Stimulated activated CD4-positive, alpha-beta T cell treated with anti-CD3 and anti-CD28 coated beads, Interleukin-2, amount 100 ng/mL, for 4 hours (primary cell): ENCODE measurements around the gene FIS1.
"Not testable (repeated sequence)": the region's sequence is repeated elsewhere in the genome, so short reads cannot be mapped to it uniquely, and the experiment has no call there.

Experiments
- DNase-seq: peaks from one replicate; pipeline ENCODE4 v3.0.0-alpha.2; 2020; ENCODE audit warnings: low read depth

FIS1 gene

DNA sequence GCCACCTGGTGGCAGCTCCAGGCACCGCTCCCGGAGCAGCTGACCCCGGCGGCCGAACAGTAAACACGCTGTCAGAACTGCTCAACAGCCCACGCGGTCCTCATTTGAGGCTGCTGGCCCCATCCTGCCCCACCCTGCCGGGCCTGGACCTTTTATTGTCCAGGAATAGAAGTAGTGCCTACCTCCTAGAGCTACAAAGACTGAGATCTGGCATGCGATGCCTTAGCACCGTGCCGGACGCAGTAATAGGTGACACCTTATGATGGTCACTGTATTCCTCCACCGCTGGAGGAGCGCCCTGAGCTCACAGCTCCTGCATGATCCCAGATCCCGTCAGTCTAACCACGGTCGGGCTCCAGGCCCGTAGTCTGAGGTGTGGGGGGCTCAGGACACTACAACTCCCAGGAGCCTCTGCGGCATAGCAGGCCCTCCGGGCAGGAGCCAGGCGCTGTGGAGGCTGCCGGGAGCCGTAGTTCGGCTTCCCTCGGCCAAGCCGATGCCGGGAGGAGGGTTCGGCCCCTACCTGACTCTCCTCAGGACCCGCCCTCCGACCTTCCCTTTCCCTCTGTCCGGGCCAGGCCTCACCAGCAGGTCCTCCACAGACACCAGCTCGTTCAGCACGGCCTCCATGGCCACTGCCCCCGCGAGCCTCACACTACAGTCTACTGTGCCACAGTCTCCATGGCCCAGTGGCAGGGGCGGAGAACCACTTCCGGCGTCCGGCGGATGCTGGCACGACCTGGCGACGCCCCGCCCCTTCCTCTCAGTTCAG lies at the start of gene FIS1:
Gene FIS1, minus strand, starts transcription at position 707 of the 772 bp plus-strand sequence. Its CDS starts 77 bp downstream, at position 630.
- peak; percentile 88 for DNase-seq

DNA sequence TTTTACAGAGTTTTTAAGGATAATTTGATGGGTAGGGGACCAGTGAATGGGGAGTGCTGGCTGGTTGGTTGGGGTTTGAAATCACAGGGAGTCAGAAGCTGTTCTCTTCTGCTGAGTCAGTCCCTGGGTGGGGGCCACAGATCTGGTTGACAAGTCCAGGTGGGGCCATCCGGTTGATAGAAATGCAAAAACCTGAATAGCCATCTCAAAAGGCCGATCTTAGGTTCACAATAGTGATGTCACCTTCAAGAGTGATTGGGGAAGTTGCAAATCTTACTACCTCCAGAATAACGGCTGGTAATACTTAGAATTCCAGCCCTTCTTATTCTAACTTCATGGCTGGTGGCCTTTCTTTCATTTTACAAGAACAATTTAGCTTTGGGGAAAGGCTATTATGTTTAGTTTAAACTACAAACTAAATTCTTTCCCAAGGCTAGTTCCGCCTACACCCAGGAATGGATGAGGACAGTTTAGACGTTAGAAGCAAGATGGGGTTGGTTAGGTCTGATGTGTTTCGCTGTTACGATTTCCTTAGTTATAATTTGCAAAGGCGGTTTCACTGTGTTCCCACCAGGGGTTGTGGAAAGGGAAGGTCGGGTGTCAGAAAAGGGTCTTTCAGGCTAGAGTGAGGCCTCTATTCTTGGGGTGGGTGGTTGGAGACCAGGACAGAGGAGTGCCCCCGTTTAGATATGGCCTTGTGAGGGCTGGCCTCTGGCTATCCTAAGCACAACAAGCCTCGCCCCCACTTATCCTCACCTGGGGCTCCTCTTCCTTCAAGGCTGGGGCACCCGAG lies 49.4 kb upstream of the FIS1 start:
- DNase-seq, result no peak

- DNase-seq, result not testable (repeated sequence)
These were observed 48.5 kb upstream of the FIS1 start for GRCh38 chr7:101293069-101294021.

- not testable (repeated sequence) for DNase-seq
These were observed 47.7 kb upstream of the FIS1 start for GRCh38 chr7:101292566-101292965.

DNA sequence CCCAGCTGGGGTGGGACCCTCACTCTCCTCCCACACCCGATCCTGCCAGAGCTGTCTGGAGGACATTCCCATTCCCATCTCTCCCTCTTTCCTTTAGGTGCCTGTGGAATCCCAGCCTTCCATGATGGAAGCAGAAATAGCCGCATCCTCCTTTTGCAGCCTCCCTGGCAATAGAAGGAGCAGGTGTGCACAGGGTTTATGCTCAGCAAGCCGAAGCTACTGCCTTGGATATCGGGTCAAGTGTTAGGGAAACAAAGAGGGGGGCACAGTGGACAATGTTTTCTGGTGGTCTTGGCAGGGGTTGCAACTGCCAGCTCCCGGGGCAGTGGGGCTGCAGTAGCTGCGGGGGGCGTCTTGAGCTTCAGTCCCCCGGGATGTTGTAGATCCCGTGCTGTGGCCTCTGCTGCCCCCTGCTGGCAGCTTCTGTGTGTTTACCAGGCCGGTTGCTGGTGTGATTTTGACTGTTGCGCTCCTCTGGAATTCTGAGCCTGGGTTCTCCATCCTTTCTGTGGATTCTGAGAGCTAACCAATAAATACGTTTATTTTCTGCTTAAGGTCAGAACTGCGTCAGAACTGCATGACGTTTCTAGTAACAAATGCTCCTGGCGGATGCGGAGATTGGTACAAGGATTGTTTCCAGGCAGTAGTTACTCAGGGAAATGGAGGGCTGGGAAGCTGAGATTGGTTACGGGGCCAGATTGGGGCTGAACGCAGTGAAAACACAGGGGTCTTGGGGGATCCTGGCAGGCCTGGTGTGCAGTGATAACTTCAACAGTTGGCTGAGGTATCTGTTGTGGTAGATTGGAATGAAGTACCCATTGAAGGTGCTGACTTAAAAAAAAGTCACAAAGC lies 45.5 kb upstream of the FIS1 start:
- DNase-seq, result peak; percentile 38

- DNase-seq, result not testable (repeated sequence)
These were observed 44.8 kb upstream of the FIS1 start for GRCh38 chr7:101289687-101290086.

GRCh38 chr7:101288439-101288838 lies 43.6 kb upstream of the FIS1 start:
- DNase-seq, result no peak

DNA sequence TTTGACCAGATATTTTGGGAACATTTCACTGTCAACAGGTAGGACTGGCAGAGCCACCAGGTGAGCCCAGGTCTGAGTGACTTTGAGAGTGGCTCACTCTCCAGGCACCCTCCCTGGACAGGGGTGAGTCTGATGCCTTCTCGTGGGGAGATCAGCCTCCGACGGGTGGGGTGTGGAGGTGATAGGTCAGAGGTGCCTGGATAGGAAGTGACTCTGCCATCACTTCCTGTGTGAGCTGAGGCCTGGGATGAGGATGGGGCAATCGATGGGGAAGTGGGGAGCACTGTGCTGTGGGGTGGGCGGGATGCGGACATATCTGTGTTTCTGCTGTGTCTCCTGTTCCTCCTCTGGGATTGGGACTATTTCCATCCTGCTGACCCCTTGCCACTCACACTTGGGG lies 42.2 kb upstream of the FIS1 start:
- DNase-seq, result no peak

DNA sequence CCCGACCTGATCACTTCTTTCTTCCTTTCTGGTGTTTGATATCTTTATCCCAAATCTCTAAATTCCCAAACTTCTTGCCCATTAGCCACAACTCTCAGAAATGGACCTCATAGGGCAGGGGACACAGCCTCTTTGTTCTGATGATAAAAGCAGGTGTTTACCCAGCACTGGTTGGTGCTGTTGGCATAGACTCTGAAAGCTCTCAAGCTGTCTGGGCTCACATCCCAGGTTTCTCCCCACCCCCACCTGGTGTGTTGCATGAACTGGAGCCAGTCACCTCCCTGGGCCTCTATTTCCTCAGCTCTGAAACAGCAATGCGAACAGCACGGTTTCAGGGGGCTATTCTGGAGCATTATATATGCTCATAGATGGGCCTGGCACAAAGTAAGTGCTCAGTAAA lies 41.0 kb upstream of the FIS1 start:
- not testable (repeated sequence) for DNase-seq

DNA sequence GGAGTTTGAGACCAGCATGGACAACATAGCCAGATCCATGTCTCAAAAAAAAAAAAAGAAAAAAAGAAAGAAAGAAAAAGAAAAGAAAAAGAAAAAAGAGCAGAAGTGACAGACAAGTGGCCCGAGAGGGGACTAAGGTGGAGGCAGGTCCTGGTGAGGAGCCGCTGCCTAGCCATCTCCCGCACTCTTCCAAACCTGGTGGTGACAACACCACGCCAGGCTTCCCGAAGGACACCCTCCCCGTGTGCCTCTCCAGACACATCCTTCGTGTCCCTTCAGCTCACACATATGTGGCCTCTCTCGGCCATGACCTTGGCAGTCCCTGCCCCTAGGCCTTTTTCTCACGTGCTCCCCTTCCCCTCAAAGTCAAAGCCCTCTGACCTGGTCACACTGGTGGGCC lies 40.3 kb upstream of the FIS1 start:
- no peak for DNase-seq

DNA sequence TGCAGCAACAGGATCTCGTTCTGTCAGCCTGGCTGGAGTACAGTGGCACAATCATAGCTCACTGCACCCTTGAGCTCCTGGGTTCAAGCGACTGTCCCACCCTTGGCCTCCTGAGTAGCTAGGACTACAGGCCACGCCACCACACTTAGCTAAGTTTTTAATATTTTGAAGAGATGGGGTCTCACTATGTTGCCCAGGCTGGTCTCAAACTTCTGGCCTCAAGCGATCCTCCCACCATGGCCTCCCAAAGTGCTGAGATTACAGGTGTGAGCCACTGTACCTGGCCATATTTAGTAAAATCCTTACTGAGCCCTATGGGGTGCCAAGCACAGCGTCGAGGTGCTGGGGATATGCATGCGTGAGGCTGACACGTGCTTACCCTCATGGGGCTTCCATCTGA lies 36.0 kb upstream of the FIS1 start:
- DNase-seq, result not testable (repeated sequence)

- no peak for DNase-seq
These were observed 33.8 kb upstream of the FIS1 start for GRCh38 chr7:101278461-101279292.

DNA sequence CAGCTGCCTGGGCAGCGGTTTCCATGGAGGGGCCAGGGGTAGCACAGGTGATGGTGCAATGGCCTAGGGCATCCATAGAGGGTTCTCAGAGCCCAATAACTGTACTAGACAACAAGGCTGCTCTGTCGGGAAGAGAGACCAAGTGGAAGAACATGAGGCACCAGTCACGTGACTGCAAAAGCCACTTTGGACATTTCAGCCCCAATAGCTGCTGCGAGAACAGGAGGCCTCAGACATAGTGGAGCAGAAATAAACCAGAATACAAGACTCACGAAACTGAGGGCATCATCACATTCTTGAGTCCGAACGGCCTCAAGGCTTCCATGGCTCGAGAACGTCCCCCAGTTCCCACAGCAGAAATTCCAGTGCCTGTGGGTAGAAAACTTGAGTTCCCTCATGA lies 32.3 kb upstream of the FIS1 start:
- DNase-seq, result no peak

GRCh38 chr7:101273206-101273605 lies 28.3 kb upstream of the FIS1 start:
- DNase-seq, result no peak

DNA sequence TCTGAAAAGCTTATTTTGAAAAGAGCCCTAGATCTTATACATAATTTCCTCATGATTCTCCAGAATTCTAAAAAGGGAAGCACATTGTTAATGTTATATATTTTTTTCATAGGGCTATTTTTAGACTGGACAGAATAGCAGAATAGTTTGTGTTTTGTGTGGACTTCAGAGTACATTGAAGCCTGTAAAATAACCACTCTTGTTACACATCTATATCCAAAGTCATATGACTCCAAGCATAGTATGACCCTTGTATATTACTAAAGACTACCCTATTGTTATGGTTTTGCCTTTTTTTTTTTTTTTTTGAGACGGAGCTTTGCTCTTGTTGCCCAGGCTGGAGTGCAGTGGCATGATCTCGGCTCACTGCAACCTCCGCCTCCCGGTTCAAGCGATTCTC lies 26.1 kb upstream of the FIS1 start:
- no peak for DNase-seq

- no peak for DNase-seq
These were observed 24.8 kb upstream of the FIS1 start for GRCh38 chr7:101269664-101270063.

DNA sequence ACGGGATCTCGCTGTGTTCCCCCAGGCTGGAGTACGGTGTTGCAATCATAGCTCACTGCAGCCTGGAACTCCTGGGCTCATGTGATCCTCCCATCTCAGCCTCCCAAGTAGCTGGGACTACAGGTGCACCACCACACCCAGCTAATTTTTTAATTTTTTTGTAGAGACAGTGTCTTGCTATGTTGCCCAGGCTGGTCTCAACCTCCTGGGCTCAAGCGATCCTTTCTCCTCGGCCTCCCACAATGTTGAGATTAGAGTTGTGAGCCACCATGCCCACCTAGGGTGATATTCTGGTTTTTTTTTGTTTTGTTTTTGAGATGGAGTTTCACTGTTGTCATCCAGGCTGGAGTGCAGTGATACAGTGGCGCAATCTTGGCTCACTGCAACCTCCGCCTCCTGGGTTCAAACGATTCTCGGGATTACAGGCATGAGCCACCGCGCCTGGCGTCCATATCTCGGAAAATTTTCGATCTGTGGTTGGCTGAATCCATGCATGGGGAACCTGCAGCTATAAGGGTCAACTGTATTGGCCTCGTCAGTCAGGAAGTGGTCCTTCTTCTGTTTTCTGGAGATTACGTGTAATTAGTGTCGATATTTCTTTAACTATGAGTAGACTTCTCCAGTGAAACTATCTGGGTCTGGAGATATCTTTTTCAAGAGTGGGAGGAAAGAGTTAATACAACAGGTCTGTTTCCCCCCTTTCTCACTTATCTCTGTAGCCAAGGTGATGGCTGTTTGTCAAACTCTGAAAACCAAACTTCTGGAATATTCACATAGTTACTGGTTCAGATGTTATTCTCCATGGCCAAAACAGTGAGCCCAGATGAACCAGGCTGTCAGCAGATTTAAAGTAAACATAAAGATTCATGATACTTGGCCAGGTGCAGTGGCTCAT lies 21.0 kb upstream of the FIS1 start:
- no peak for DNase-seq

DNA sequence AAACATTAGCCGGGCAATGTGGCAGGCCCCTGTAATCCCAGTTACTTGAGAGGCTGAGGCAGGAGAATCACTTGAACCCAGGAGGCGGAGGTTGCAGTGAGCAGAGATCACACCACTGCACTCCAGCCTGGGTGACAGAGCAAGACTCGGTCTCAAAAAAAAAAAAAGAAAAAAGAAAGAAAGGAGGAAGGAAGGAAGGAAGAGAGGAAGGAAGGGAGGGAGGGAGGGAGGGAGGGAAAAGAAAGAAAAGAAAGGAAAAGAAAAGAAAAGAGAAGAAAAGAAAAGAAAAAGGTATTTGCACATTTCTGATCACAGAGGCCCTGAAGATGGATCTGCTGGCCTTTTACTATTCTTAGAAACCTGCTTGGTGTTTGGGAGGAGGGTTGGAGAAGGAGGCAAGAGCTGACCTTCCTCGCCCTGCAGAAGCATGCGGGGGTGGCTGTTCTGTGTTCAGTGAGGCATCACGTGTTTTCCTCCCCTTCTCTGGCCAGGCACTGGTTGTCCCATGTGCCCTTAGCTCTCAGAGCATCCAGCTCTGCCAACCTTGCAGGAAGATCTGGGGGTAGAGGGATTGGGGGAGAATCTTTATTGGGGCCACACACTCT lies 19.3 kb upstream of the FIS1 start:
- DNase-seq, result not testable (repeated sequence)

DNA sequence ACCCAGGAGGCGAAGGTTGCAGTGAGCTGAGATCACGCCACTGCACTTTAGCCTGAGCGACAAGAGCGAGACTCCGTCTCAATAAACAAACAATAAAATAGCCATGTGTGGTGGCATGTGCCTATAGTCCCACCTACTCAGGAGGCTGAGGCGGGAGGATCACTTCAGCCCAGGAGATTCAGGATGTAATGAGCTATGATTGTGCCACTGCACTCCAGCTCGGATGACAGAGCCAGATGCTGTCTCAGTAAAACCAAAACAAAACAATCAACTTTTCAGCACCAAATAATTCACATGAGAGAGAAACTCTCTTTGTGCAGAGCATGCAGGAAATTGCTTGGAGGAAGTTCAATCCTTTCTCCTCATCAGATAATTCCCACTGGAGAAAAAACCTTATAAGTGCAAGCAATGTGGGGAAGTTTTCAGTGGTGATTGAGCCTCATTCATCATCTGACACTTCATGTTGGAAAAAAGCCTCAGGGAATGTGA lies 13.4 kb upstream of the FIS1 start:
- no peak for DNase-seq
